Muscle layer of duodenum (tissue), 2 donors: Measurements from ENCODE around the gene MPZ.
A peak's percentile ranks its signal among the peaks of the same experiment; 100 is the strongest.
"Not testable (repeated sequence)": the region's sequence is repeated elsewhere in the genome, so short reads cannot be mapped to it uniquely, and the experiment has no call there.

Source experiments
- H3K27ac ChIP-seq: one replicate; pipeline ENCODE4 v1.7.0; 2013; ENCODE audit warnings: mild to moderate bottlenecking, low read length
- H3K27me3 ChIP-seq: one replicate; pipeline ENCODE4 v1.7.0; 2013; ENCODE audit warnings: low read depth, mild to moderate bottlenecking, control low read depth, low read length
- H3K36me3 ChIP-seq, 2 donors: one replicate each; pipeline ENCODE4 v1.7.0; 2013; ENCODE audit warnings: low read length in 2 of 2, control low read depth in 1 of 2, mild to moderate bottlenecking in 1 of 2; ENCODE audit not compliant: insufficient read depth in 2 of 2, control insufficient read depth in 1 of 2
- H3K4me1 ChIP-seq, 2 donors: one replicate each; pipeline ENCODE4 v1.7.0; 2013; ENCODE audit warnings: low read length in 2 of 2, mild to moderate bottlenecking in 2 of 2, control low read depth in 1 of 2, moderate library complexity in 1 of 2; ENCODE audit not compliant: insufficient read depth in 2 of 2, control insufficient read depth in 1 of 2
- H3K4me3 ChIP-seq, 2 donors: one replicate each; pipeline ENCODE4 v1.7.0; 2013; ENCODE audit warnings: low read length in 2 of 2, low read depth in 1 of 2, mild to moderate bottlenecking in 1 of 2
- H3K9me3 ChIP-seq, 2 donors: one replicate each; pipeline ENCODE4 v1.7.0; 2013; ENCODE audit warnings: low read length in 2 of 2, control low read depth in 1 of 2, mild to moderate bottlenecking in 1 of 2; ENCODE audit not compliant: control insufficient read depth in 1 of 2
- donor health status: healthy.

MPZ gene

GRCh38 chr1:161315841-161316674, 6.3 kb upstream of the MPZ start:
- H3K4me1 ChIP-seq: peaks cover 8 to 15% of the 10 kb centered on the region in 2 donors
- not testable (repeated sequence) for H3K27me3 ChIP-seq, H3K36me3 ChIP-seq, H3K4me3 ChIP-seq, H3K9me3 ChIP-seq, H3K27ac ChIP-seq

GRCh38 chr1:161314201-161314981, 4.6 kb upstream of the MPZ start, which contains the start of gene SDHC:
SDHC (plus strand) TSS chr1:161314381; CDS start chr1:161314406, 25 bp downstream.
- H3K4me3 ChIP-seq: peak within 1 kb of the TSS; percentile 95 to 97
- peaks cover 0 to 4% of the 10 kb centered on the region in 2 donors for H3K36me3 ChIP-seq
- H3K27me3 ChIP-seq: no peaks in the 10 kb centered on the region
- H3K27ac ChIP-seq: peak within 1 kb of the TSS; percentile 99
- peaks cover 8 to 15% of the 10 kb centered on the region in 2 donors for H3K4me1 ChIP-seq
- no peaks in the 10 kb centered on the region for H3K9me3 ChIP-seq

- no peaks in the 10 kb centered on the region for H3K9me3 ChIP-seq
- H3K27ac ChIP-seq: peak overlapping the region; percentile 99
- peak overlapping the region; percentile 95 to 97 for H3K4me3 ChIP-seq
- H3K36me3 ChIP-seq: peaks cover 0 to 4% of the 10 kb centered on the region in 2 donors
- no peaks in the 10 kb centered on the region for H3K27me3 ChIP-seq
- peaks cover 8 to 15% of the 10 kb centered on the region in 2 donors for H3K4me1 ChIP-seq
These were observed 3.9 kb upstream of the MPZ start for GRCh38 chr1:161313554-161314200.

GRCh38 chr1:161311595-161312181, 1.9 kb upstream of the MPZ start:
- Histone ChIP-seq H3K9me3 (no peaks in the 10 kb centered on the region), H3K27me3 (no peaks in the 10 kb centered on the region), H3K27ac (no peak overlapping the region), H3K4me1 (peaks cover 8 to 12% of the 10 kb centered on the region in 2 donors), H3K4me3 (no peak overlapping the region), H3K36me3 (peaks cover 0 to 4% of the 10 kb centered on the region in 2 donors)

GRCh38 chr1:161307892-161308638, 1.7 kb downstream of the MPZ start:
- Histone ChIP-seq H3K36me3 (no peaks in the 10 kb centered on the region), H3K4me1 (peaks cover 6 to 12% of the 10 kb centered on the region in 2 donors), H3K27me3 (no peaks in the 10 kb centered on the region), H3K9me3 (no peaks in the 10 kb centered on the region), H3K4me3 (no peak overlapping the region), H3K27ac (no peak overlapping the region)

- H3K27me3 ChIP-seq: no peaks in the 10 kb centered on the region
- H3K4me1 ChIP-seq: peaks cover 6 to 12% of the 10 kb centered on the region in 2 donors
- H3K9me3 ChIP-seq: no peaks in the 10 kb centered on the region
- H3K4me3 ChIP-seq: no peak overlapping the region
- no peaks in the 10 kb centered on the region for H3K36me3 ChIP-seq
- no peak overlapping the region for H3K27ac ChIP-seq
These were observed 2.5 kb downstream of the MPZ start for GRCh38 chr1:161307230-161307768.

- Histone ChIP-seq H3K4me3 (peak overlapping the region; percentile 71 to 87), H3K36me3 (no peaks in the 10 kb centered on the region), H3K27me3 (no peaks in the 10 kb centered on the region), H3K4me1 (peaks cover 6 to 12% of the 10 kb centered on the region in 2 donors), H3K27ac (peak overlapping the region; percentile 31), H3K9me3 (no peaks in the 10 kb centered on the region)
These were observed 3.8 kb downstream of the MPZ start for GRCh38 chr1:161305867-161306519.

- no peaks in the 10 kb centered on the region for H3K27me3 ChIP-seq
- no peak overlapping the region for H3K27ac ChIP-seq
- H3K4me3 ChIP-seq: peak overlapping the region; percentile 71 to 87
- peaks cover 6 to 12% of the 10 kb centered on the region in 2 donors for H3K4me1 ChIP-seq
- no peaks in the 10 kb centered on the region for H3K9me3 ChIP-seq
- H3K36me3 ChIP-seq: no peaks in the 10 kb centered on the region
These were observed 4.6 kb downstream of the MPZ start for GRCh38 chr1:161304927-161305866.

GRCh38 chr1:161300478-161300877, 9.3 kb downstream of the MPZ start:
- Histone ChIP-seq H3K4me3 (no peak overlapping the region), H3K27me3 (no peaks in the 10 kb centered on the region), H3K27ac (no peak overlapping the region), H3K36me3 (no peaks in the 10 kb centered on the region), H3K9me3 (no peaks in the 10 kb centered on the region), H3K4me1 (peaks cover 6 to 8% of the 10 kb centered on the region in 2 donors)
